ENCODE results near the gene CFAP74. TPM values are rescaled to one million over a fixed set of nuclear protein-coding genes. Genes with fewer than 3 reads are reported as not detected.

CFAP74 gene
- total and polyA plus RNA-seq, 9 of the 15 experiments (the other 6 are each of a cell fraction or from before 2014, with no cell fraction given), result 0.03 to 0.15 (median 0.05) TPM; not detected in 6

GRCh38 chr1:1880617-1881312, 122.8 kb downstream of the CFAP74 start:
- Histone ChIP-seq H3K9ac (ENCODE audit: insufficient read depth in 1 of 2, low read depth in 2 of 2, low read length in 2 of 2) (peak overlapping the region in 1 of 2 experiments; percentile 39; a peak in 1 of 4 replicates), H2AFZ (ENCODE audit: low read depth, low read length) (no peak overlapping the region), H3K27me3 (ENCODE audit: control insufficient read depth in 2 of 2, insufficient read depth in 2 of 2, low read length in 2 of 2) (no peaks in the 10 kb centered on the region), H3K9me3 (replicated peaks; ENCODE audit: control insufficient read depth, insufficient read depth, low read depth, low read length) (no peaks in the 10 kb centered on the region), H3K36me3 (ENCODE audit: control insufficient read depth, insufficient read depth, low read length) (peaks cover 39% of the 10 kb centered on the region), H3K4me1 (replicated peaks in 1 of 2; ENCODE audit: control insufficient read depth in 2 of 2, insufficient read depth in 2 of 2, low read length in 2 of 2) (peaks cover 29 to 40% of the 10 kb centered on the region in 2 experiments; a peak in 4 of 5 replicates), H3K27ac (ENCODE audit: extremely low read depth, low read depth, low read length) (no peak overlapping the region), H3K4me2 (ENCODE audit: insufficient read depth, low read length) (0 out of 2 replicates have a peak overlapping the region, but pooled peaks have one; percentile 9), H3K4me3 (no peak overlapping the region), H3K79me2 (ENCODE audit: control insufficient read depth, insufficient read depth, low read length) (peaks cover 89% of the 10 kb centered on the region), H4K20me1 (replicated peaks; ENCODE audit: control insufficient read depth, insufficient read depth, low read length) (peaks cover 73% of the 10 kb centered on the region), H3K9me1 (ENCODE audit: control insufficient read depth, insufficient read depth, low read length) (peaks cover 22% of the 10 kb centered on the region)
- in situ Hi-C loops (cut with MboI) (no loop called here), intact Hi-C loops (cut with micrococcal nuclease) (no loop called here)
- CTCF ChIA-PET (ENCODE audit: low intra/inter-chr PET ratio), result no interaction called here
- FAIRE-seq, result peak; percentile 65
- TF ChIP-seq FUS (optimal IDR thresholded peaks at IDR 0.05; ENCODE audit: low read depth, low read length) (no peak), FOXA3 (CRISPR knock-in tag; conservative IDR thresholded peaks at IDR 0.05 in 1 of 2, IDR thresholded peaks at IDR 0.05 in 1 of 2) (0 out of 4 replicates have a peak, but pooled peaks of 1 of the 2 experiments have one; percentile 42), HMBOX1 (IDR thresholded peaks at IDR 0.05) (0 out of 2 replicates have a peak, but pooled peaks have one; percentile 15), POLR2AphosphoS5 (IDR thresholded peaks at IDR 0.05; ENCODE audit: control insufficient read depth, insufficient read depth, low read depth, low read length) (peak; percentile 7; the same call in 1 of the 2 replicates), PHB (CRISPR knock-in tag; IDR thresholded peaks at IDR 0.05) (no peak), RFX7 (CRISPR knock-in tag; IDR thresholded peaks at IDR 0.05) (no peak), GMEB1 (CRISPR knock-in tag; IDR thresholded peaks at IDR 0.05) (no peak), C11orf30 (IDR thresholded peaks at IDR 0.05; ENCODE audit: low read depth) (peak; percentile 43; the same call in 1 of the 2 replicates), ZBTB7A (IDR thresholded peaks at IDR 0.05; ENCODE audit: borderline replicate concordance, control insufficient read depth, low read depth, low read length) (peak; percentile 20; the same call in 1 of the 2 replicates), POLR2B (IDR thresholded peaks at IDR 0.05; ENCODE audit: low read depth, partially characterized antibody) (peak; percentile 25), ZNF316 (IDR thresholded peaks at IDR 0.05) (peak; percentile 52; the same call in 1 of the 2 replicates), ARID3B (CRISPR knock-in tag; IDR thresholded peaks at IDR 0.05; ENCODE audit: borderline replicate concordance) (no peak), CBFA2T3 (IDR thresholded peaks at IDR 0.05) (peak; percentile 59)
- peak in 1 of 4 experiments; percentile 50 for DNase-seq (ENCODE audit: extremely low read depth in 1 of 4, low spot score in 3 of 4)
- ATAC-seq, result peak; percentile 24
- POLR2A ChIA-PET, result interaction anchor here (0.6 to 3.9 kb wide), 6 partner anchors 10 to 156 kb away, joined by 3 to 35 read pairs (median 4); partner anchors contain the start of gene CDK11A
- 38% methylated on average over 13 of the region's 13 CpGs for WGBS (ENCODE audit: insufficient coverage, low coverage, missing lambda C conversion rate)
- TSS peak; percentile 20 for BruUV-seq (replicated peaks)
